ENCODE results near the gene FGD2.

Gene FGD2

DNA sequence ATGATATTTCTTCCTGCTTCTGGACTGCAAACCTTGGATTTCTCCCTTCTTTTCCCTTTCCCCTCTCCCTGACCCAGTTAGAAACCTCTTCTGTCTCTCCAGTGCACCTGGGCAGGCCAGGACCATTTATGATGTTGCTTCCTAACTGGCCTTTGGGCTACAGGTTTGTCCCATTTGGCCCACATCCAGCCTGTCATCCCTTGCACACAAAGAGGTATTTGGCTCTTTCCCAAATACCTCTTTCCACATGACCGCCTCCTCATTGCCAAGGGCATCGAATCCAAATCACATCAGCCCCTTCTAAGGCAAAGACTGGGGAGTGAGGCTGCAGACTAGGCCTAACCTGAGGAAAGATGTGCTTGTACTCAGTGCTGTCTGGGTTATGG lies 13.6 kb downstream of the FGD2 start:
- no peak overlapping the region for H3K4me3 ChIP-seq (ENCODE audit: control insufficient read depth, low read depth, low read length)
- DNase-seq (ENCODE audit: low read depth) = no peak
- no peak for TF ChIP-seq CTCF (IDR thresholded peaks at IDR 0.05; ENCODE audit: control insufficient read depth, insufficient read depth, low read depth, low read length, missing control alignments)

DNA sequence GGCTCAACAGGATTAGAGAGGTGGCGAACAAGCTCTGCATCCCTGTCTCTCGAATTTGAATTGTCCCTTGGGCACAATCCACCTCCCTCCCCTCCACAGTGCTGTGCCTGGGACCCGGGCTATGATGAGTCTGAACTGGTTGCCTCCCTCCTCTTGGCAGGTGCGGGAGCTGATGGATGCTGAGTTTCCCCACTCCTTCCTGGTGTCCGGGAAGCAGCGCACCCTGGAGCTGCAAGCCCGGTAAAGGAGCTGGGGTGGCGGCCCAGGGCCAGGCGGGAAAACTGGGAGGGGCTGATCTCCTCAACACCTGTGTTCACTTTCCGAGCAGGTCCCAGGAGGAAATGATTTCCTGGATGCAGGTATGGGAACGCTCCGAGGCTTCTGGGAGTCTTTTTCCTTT lies 14.9 kb downstream of the FGD2 start:
- no peak for TF ChIP-seq CTCF (IDR thresholded peaks at IDR 0.05; ENCODE audit: control insufficient read depth, insufficient read depth, low read depth, low read length, missing control alignments)
- H3K4me3 ChIP-seq (ENCODE audit: control insufficient read depth, low read depth, low read length) = no peak overlapping the region
- DNase-seq (ENCODE audit: low read depth) = no peak

DNA sequence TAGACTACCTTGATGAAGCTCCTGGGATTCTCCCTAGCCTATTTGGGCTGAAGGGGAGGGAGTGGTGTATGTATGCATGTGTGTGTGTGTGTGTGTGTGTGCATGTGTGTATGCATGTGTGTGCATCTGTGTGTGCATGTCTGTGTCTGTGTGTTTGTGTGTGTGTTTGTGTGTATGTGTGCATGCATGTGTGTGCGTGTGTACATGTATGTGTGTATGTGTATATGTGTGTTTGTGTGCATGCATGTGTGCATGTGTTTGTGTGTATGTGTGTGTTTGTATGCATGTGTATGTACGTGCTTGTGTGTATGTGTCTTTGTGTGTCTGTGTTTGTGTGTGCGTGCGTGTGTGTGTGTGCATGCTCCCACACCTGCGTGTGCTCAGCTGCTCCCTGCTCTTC lies 15.4 kb downstream of the FGD2 start:
- DNase-seq (ENCODE audit: low read depth) = no peak
- no peak for TF ChIP-seq CTCF (IDR thresholded peaks at IDR 0.05; ENCODE audit: control insufficient read depth, insufficient read depth, low read depth, low read length, missing control alignments)
- H3K4me3 ChIP-seq (ENCODE audit: control insufficient read depth, low read depth, low read length) = no peak overlapping the region

DNA sequence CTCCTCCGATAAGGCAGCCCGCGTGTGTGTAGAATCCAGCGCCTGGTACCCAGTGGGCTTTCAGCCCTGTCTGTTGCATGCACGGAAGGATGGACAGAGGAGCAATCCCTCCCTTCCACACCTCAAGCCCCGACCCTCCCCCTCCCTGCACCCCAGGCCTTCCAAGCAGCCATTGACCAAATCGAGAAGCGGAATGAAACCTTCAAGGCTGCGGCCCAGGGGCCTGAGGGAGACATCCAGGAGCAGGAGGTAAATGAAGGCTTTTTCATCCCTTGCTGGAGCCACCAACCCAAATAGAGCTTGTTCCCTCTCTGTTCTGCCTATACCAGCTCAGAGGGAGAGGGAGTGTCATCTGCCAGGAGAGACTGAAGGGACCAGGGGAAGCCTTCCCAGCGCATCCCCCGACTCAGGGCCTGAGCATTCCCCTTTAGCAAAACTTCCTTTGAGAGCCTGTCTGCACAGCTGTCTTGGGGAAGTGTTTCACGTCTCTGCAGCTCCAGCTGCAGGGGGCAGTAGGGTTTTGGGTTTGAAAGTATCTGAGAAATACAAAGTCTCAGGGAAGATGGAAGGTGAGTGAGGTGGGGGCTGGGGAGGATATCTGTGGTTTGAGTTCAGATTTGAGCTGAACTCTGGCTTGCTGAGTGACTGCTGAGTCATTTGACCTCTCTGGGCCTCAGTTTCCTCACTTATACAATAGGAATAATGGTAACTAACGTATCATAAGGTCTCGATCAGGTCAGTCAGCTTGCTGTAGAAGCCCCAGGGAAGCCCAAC lies 16.1 kb downstream of the FGD2 start:
- no peak for DNase-seq (ENCODE audit: low read depth)
- peak; percentile 63 for TF ChIP-seq CTCF (IDR thresholded peaks at IDR 0.05; ENCODE audit: control insufficient read depth, insufficient read depth, low read depth, low read length, missing control alignments)

DNA sequence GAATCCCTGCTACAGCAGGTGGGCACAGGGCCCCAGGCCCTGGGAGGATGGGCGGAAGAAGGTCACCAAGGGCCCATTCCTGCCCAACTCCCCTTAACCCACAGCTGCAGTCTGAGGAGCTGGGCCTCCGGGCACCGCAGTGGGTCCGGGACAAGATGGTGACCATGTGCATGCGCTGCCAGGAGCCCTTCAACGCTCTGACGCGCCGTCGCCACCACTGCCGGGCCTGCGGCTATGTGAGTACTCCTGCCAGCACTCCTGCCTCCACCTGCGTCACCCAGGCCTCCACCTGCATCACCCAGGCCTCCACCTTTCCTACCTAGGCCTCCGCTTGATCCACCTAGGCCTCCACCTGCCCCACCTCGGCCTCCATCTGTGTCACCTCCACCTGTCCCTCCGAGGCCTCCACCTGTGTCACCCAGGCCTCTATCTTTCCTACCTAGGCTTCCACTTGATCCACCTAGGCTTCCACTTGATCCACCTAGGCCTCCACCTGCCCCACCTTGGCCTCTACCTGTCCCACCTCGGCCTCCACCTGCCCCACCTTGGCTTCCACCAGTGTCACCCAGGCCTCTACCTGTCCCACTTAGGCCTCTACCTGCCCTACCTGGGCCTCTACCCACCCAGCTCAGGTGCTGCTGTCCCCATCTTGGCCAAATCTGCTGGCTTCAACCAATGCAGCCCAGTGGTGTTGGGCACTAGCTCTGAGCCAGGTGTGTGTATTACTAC lies 16.8 kb downstream of the FGD2 start:
- no peak for DNase-seq (ENCODE audit: low read depth)
- H3K4me3 ChIP-seq (ENCODE audit: control insufficient read depth, low read depth, low read length) = no peak overlapping the region
- no peak for TF ChIP-seq CTCF (IDR thresholded peaks at IDR 0.05; ENCODE audit: control insufficient read depth, insufficient read depth, low read depth, low read length, missing control alignments)

More for the DNA sequence above, 16.1 kb downstream of the FGD2 start:
- no peak overlapping the region for H3K4me3 ChIP-seq (ENCODE audit: control insufficient read depth, low read depth, low read length)

- DNase-seq (ENCODE audit: low read depth) = no peak
- TF ChIP-seq CTCF (IDR thresholded peaks at IDR 0.05; ENCODE audit: control insufficient read depth, insufficient read depth, low read depth, low read length, missing control alignments) = no peak
- H3K4me3 ChIP-seq (ENCODE audit: control insufficient read depth, low read depth, low read length) = no peak overlapping the region
Observed at GRCh38 chr6:37024656-37025337, 19.3 kb downstream of the FGD2 start.

Measured in AG09309 (cell line).